PC-3 (cell line): Measurements from ENCODE around the gene PMIS2. TPM values are rescaled to one million over a fixed set of nuclear protein-coding genes. Genes with fewer than 3 reads are reported as not detected.

Source experiments
- ATAC-seq: fragments of 200-7000 bp; cut with Tn5 transposase; 2 replicates; pipeline ENCODE4 v1.9.1; 2020; ENCODE audit warnings: mild to moderate bottlenecking, moderate library complexity
- BruUV-seq: library from RNA; stranded (reverse); fragments of 400-500 nt; replicated peaks from 2 replicates; lab custom pipeline; 2021; lab: Mats Ljungman, UMichigan
- CTCF ChIA-PET: fragments of 300-600 bp; sonication (Branson Sonifier 250); formaldehyde crosslinking; loops from one replicate; lab custom pipeline; 2022; ENCODE audit warnings: antibody characterized with exemption; lab: Charles Lee
- POLR2A ChIA-PET: fragments of 300-600 bp; sonication (Branson Sonifier 250); formaldehyde crosslinking; loops from one replicate; lab custom pipeline; 2022; ENCODE audit warnings: antibody characterized with exemption; ENCODE audit not compliant: unreplicated experiment; lab: Charles Lee
- DNase-seq: peaks from one replicate; pipeline ENCODE4 v3.0.0-alpha.2; 2015
- H2AFZ ChIP-seq: fragments of 300-600 bp; sonication (generic); 2 replicates; pipeline ENCODE4 v1.6.0; 2016; ENCODE audit warnings: antibody characterized with exemption, low read length
- H3F3A ChIP-seq: fragments of 300-600 bp; sonication (generic); one replicate; pipeline ENCODE4 v1.6.0; 2017; ENCODE audit warnings: antibody characterized with exemption, low read length, control low read depth, mild to moderate bottlenecking; ENCODE audit not compliant: unreplicated experiment
- H3K27ac ChIP-seq: fragments of 300-600 bp; sonication (generic); 2 replicates; pipeline ENCODE4 v1.5.1; 2016; ENCODE audit warnings: mild to moderate bottlenecking, low read length
- H3K27me3 ChIP-seq: fragments of 300-600 bp; sonication (generic); 2 replicates; pipeline ENCODE4 v1.6.1; 2016; ENCODE audit warnings: low read length, mixed read lengths
- H3K36me3 ChIP-seq: fragments of 300-600 bp; sonication (generic); 2 replicates; pipeline ENCODE4 v1.6.1; 2016; ENCODE audit warnings: low read depth, mixed run types, low read length, mixed read lengths
- H3K4me1 ChIP-seq: fragments of 300-600 bp; sonication (generic); 2 replicates; pipeline ENCODE4 v1.5.1; 2016; ENCODE audit warnings: low read length; ENCODE audit not compliant: insufficient read depth
- H3K4me2 ChIP-seq: fragments of 300-600 bp; sonication (generic); 2 replicates; pipeline ENCODE4 v1.6.0; 2016; ENCODE audit warnings: low read length
- H3K4me3 ChIP-seq: fragments of 300-600 bp; sonication (generic); 2 replicates; pipeline ENCODE4 v1.5.1; 2016; ENCODE audit warnings: mild to moderate bottlenecking, low read length, mixed read lengths
- H3K79me2 ChIP-seq: fragments of 300-600 bp; sonication (generic); 2 replicates; pipeline ENCODE4 v1.6.1; 2017; ENCODE audit warnings: low read length, mixed read lengths
- H3K9ac ChIP-seq: fragments of 300-600 bp; sonication (generic); 2 replicates; pipeline ENCODE4 v1.6.0; 2016; ENCODE audit warnings: mild to moderate bottlenecking, low read length
- H3K9me2 ChIP-seq: fragments of 300-600 bp; sonication (generic); replicated peaks from 2 replicates; pipeline ENCODE4 v1.6.1; 2016; ENCODE audit warnings: mixed run types, low read length, mixed read lengths
- H3K9me3 ChIP-seq: fragments of 300-600 bp; sonication (generic); 2 replicates; pipeline ENCODE4 v1.6.1; 2016; ENCODE audit warnings: low read length, mixed read lengths
- H4K20me1 ChIP-seq: fragments of 300-600 bp; sonication (generic); 2 replicates; pipeline ENCODE4 v1.6.1; 2016; ENCODE audit warnings: low read length, mixed read lengths
- EZH2 ChIP-seq: fragments of 300-600 bp; sonication (generic); IDR thresholded peaks from one replicate; pipeline ENCODE4 v1.6.1; 2017; ENCODE audit warnings: antibody characterized with exemption, mild to moderate bottlenecking, low read length; ENCODE audit not compliant: unreplicated experiment
- EZH2phosphoT487 ChIP-seq: fragments of 300-600 bp; sonication (generic); IDR thresholded peaks from 2 replicates; pipeline ENCODE4 v1.6.1; 2018; ENCODE audit warnings: mild to moderate bottlenecking, antibody characterized with exemption, low read length, borderline replicate concordance
- intact Hi-C: fragments of 100-400 bp; cut with micrococcal nuclease; formaldehyde crosslinking; loops from 2 replicates; pipeline ENCODE4 v1.9.0; 2023
- total RNA-seq: library from RNA; depleted of rRNA; stranded (reverse); fragments of >200 nt; gene quantifications from 2 replicates; pipeline ENCODE4 v1.2.3, GENCODE V29; 2014
- TF ChIP-seq, protein P1 (sequence below): fragments of 300-600 bp; sonication (generic); conservative IDR thresholded peaks from 2 replicates; pipeline ENCODE4 v1.5.1; 2017; ENCODE audit warnings: antibody characterized with exemption, low read depth, mild to moderate bottlenecking, low read length

PMIS2 gene
- total RNA-seq, 1 experiment from 2014 or later: not detected

DNA sequence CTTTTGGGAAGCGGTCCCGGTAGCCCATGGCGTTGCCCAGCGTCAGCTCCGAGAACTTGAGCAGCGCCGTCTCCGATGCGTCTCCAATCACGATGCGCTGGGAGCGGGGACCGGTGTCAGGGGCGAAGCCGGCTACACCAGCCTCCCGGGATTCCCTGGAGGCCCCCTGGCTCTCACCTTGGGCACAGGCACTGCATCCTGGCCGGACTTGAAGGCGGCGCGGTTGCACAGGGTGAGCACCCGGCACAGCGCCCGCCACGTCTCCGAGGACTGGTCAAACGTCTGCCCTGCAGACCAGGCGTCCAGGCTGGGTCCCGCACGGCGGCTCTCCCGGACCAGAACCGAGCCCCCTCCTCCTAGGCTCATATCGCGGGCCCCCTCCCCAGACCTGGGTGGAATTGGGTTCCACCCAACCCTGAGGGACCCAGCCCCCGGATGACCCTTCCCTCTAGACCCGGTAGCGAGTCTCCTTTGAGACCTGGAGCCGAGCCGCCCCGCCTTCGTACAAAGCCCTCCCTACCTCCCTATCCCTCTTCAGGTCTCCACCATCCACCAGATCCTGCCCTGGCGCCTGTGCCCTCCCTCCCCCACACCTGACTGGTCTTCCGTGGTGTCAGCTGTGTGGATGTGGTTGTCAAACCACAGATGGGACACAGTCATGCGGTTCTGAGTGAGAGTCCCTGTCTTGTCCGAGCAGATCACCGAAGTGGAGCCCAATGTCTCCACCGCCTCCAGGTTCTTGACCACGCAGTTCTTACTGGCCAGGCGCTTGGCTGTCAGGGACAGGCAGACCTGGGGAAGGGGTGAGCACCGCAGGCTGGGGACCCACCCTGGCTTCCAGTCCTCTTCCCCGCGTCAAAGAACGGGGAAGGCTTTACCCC lies 27.3 kb upstream of the PMIS2 start:
- Histone ChIP-seq H3K4me3 (no peak overlapping the region), H3K9me2 (no peaks in the 10 kb centered on the region), H3K27ac (no peak overlapping the region), H3K27me3 (no peaks in the 10 kb centered on the region), H3K79me2 (no peaks in the 10 kb centered on the region), H4K20me1 (no peaks in the 10 kb centered on the region), H3F3A (no peaks in the 10 kb centered on the region), H2AFZ (no peak overlapping the region), H3K9me3 (no peaks in the 10 kb centered on the region), H3K4me1 (peaks cover 5% of the 10 kb centered on the region; the same call in 1 of the 2 replicates), H3K9ac (no peak overlapping the region), H3K36me3 (no peaks in the 10 kb centered on the region), H3K4me2 (no peak overlapping the region)
- CTCF ChIA-PET: no interaction called here
- ATAC-seq: no peak
- BruUV-seq: no TSS peak
- POLR2A ChIA-PET: no interaction called here
- no peak for TF ChIP-seq EZH2phosphoT487
- TF ChIP-seq, protein P1, sequence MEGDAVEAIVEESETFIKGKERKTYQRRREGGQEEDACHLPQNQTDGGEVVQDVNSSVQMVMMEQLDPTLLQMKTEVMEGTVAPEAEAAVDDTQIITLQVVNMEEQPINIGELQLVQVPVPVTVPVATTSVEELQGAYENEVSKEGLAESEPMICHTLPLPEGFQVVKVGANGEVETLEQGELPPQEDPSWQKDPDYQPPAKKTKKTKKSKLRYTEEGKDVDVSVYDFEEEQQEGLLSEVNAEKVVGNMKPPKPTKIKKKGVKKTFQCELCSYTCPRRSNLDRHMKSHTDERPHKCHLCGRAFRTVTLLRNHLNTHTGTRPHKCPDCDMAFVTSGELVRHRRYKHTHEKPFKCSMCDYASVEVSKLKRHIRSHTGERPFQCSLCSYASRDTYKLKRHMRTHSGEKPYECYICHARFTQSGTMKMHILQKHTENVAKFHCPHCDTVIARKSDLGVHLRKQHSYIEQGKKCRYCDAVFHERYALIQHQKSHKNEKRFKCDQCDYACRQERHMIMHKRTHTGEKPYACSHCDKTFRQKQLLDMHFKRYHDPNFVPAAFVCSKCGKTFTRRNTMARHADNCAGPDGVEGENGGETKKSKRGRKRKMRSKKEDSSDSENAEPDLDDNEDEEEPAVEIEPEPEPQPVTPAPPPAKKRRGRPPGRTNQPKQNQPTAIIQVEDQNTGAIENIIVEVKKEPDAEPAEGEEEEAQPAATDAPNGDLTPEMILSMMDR: no peak
- no peak for TF ChIP-seq EZH2
- intact Hi-C loops: no loop called here
- DNase-seq: no peak

DNA sequence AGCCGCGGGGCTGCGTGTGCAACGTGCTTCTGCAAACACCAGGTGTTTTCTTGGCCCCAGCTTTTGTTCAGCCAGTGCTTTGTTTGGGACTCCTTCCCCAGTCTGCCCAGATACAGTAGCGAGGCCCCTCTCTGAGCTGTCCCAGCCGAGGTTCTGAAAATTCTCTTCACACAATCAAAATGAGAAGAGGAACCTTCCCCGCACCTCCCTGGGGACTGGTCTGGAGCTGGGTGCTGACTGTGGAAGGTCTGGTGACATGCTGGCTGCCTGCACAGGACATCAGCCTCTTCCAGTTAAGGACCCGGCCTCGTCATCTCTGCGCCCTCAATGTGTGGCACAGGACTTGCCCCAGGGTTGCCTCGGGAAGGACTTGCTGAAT lies 26.7 kb upstream of the PMIS2 start:
- no peaks in the 10 kb centered on the region for H3K36me3 ChIP-seq
- H3K9me3 ChIP-seq: no peaks in the 10 kb centered on the region
- peaks cover 5% of the 10 kb centered on the region; the same call in 1 of the 2 replicates for H3K4me1 ChIP-seq
- H3K27me3 ChIP-seq: no peaks in the 10 kb centered on the region
- H3K4me3 ChIP-seq: no peak overlapping the region
- no peak overlapping the region for H3K9ac ChIP-seq
- ATAC-seq: no peak
- TF ChIP-seq EZH2phosphoT487: no peak
- TF ChIP-seq EZH2: no peak
- no peaks in the 10 kb centered on the region for H3K9me2 ChIP-seq
- no peaks in the 10 kb centered on the region for H3F3A ChIP-seq
- no TSS peak for BruUV-seq
- no peak overlapping the region for H3K4me2 ChIP-seq
- CTCF ChIA-PET: no interaction called here
- DNase-seq: no peak
- intact Hi-C loops: no loop called here
- H4K20me1 ChIP-seq: no peaks in the 10 kb centered on the region
- no peak overlapping the region for H2AFZ ChIP-seq
- no peaks in the 10 kb centered on the region for H3K79me2 ChIP-seq
- POLR2A ChIA-PET: no interaction called here
- H3K27ac ChIP-seq: no peak overlapping the region

DNA sequence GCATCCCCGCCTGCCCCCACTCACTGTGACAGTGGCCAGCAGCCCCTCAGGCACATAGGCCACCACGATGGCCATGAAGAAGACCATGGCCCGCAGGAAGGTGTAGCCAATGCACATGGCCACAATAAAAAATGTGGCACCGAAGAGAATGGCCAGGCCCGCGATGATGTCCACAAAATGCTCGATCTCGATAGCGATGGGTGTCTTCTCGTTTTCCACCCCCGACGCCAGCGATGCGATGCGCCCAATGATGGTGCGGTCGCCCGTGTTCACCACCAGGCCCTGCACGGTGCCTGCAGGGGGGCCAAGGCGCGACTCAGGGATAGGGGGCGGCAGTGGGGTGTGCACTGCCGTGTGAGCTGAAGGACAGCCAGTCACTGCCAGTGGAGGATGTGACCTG lies 26.2 kb upstream of the PMIS2 start:
- H3K4me3 ChIP-seq: no peak overlapping the region
- H3K9me3 ChIP-seq: no peaks in the 10 kb centered on the region
- DNase-seq (no peak), ATAC-seq (no peak)
- H3K9ac ChIP-seq: no peak overlapping the region
- H3K9me2 ChIP-seq: no peaks in the 10 kb centered on the region
- no peak overlapping the region for H2AFZ ChIP-seq
- ChIA-PET CTCF (no interaction called here), POLR2A (no interaction called here)
- no peaks in the 10 kb centered on the region for H3K79me2 ChIP-seq
- H3K27me3 ChIP-seq: no peaks in the 10 kb centered on the region
- TF ChIP-seq, protein P1: no peak
- no peak for TF ChIP-seq EZH2phosphoT487
- no peak for TF ChIP-seq EZH2
- no peak overlapping the region for H3K4me2 ChIP-seq
- no peaks in the 10 kb centered on the region for H3K36me3 ChIP-seq
- no peak overlapping the region for H3K27ac ChIP-seq
- H3F3A ChIP-seq: no peaks in the 10 kb centered on the region
- no TSS peak for BruUV-seq
- intact Hi-C loops: no loop called here
- no peaks in the 10 kb centered on the region for H4K20me1 ChIP-seq
- H3K4me1 ChIP-seq: no peaks in the 10 kb centered on the region
